CD14-positive monocyte (primary cell): Measurements from ENCODE around the gene PPBP. TPM values are rescaled to one million over a fixed set of nuclear protein-coding genes. Genes with fewer than 3 reads are reported as not detected.

Experiments used
- DNase-seq, 3 donors: peaks; one replicate each; pipeline ENCODE4 v3.0.0-alpha.2; 2011 to 2022
- H2AFZ ChIP-seq: 2 replicates; pipeline ENCODE4 v1.6.0; 2012; ENCODE audit warnings: mild to moderate bottlenecking, low read depth, low read length, inconsistent platforms; ENCODE audit not compliant: insufficient read depth, poor library complexity, severe bottlenecking
- H3K27ac ChIP-seq, 2 donors: 1 replicate in 1 of 2; 2 replicates in 1 of 2; pipeline ENCODE4 v1.5.1; 2012 to 2013; ENCODE audit warnings: low read length in 2 of 2, control low read depth in 1 of 2, inconsistent platforms in 1 of 2, low read depth in 1 of 2, mild to moderate bottlenecking in 1 of 2
- H3K27me3 ChIP-seq, 2 donors: one replicate each; pipeline versions ENCODE4 v1.6.0 to v1.6.1; 2011 to 2013; ENCODE audit warnings: low read length in 2 of 2; ENCODE audit not compliant: control insufficient read depth in 2 of 2, insufficient read depth in 2 of 2
- H3K36me3 ChIP-seq, 2 donors: replicated peaks in 1 of 2; 1 replicate in 1 of 2; 2 replicates in 1 of 2; pipeline versions ENCODE4 v1.5.1 to v1.6.1; 2012 to 2013; ENCODE audit warnings: low read length in 2 of 2, control low read depth in 1 of 2, inconsistent platforms in 1 of 2, mild to moderate bottlenecking in 1 of 2; ENCODE audit not compliant: insufficient read depth in 2 of 2, control insufficient read depth in 1 of 2
- H3K4me1 ChIP-seq, 2 donors: 1 replicate in 1 of 2; 2 replicates in 1 of 2; pipeline versions ENCODE4 v1.5.1 to v1.6.1; 2012 to 2013; ENCODE audit warnings: low read length in 2 of 2, control low read depth in 1 of 2, inconsistent platforms in 1 of 2, mild to moderate bottlenecking in 1 of 2, moderate library complexity in 1 of 2; ENCODE audit not compliant: insufficient read depth in 2 of 2, control insufficient read depth in 1 of 2
- H3K4me2 ChIP-seq: replicated peaks from 2 replicates; pipeline ENCODE3; 2012; ENCODE audit warnings: low read length, moderate library complexity, mild to moderate bottlenecking; ENCODE audit not compliant: poor library complexity, severe bottlenecking; ENCODE audit errors: extremely low read depth
- H3K4me3 ChIP-seq, 3 experiments: fragments of 200-600 bp in 1 of 3; sonication (generic) in 1 of 3; replicated peaks in 1 of 3; 1 replicate in 2 of 3; 2 replicates in 1 of 3; pipeline ENCODE4 v1.5.1; 2011 to 2013; ENCODE audit warnings: low read length in 3 of 3, mild to moderate bottlenecking in 3 of 3, control low read depth in 2 of 3, low read depth in 2 of 3, inconsistent platforms in 1 of 3, moderate library complexity in 1 of 3
- H3K79me2 ChIP-seq: 2 replicates; pipeline ENCODE4 v1.6.0; 2012; ENCODE audit warnings: mild to moderate bottlenecking, control low read depth, inconsistent platforms, low read length, moderate library complexity; ENCODE audit not compliant: insufficient read depth
- H3K9ac ChIP-seq: 2 replicates; pipeline ENCODE4 v1.6.0; 2017; ENCODE audit warnings: low read length, mild to moderate bottlenecking; ENCODE audit not compliant: insufficient read depth, poor library complexity, severe bottlenecking
- H3K9me3 ChIP-seq, 2 donors: replicated peaks in 1 of 2; 1 replicate in 1 of 2; 2 replicates in 1 of 2; pipeline versions ENCODE4 v1.5.1 to v1.6.1; 2012 to 2013; ENCODE audit warnings: low read length in 2 of 2, control low read depth in 1 of 2; ENCODE audit not compliant: control insufficient read depth in 1 of 2, insufficient read depth in 1 of 2
- H4K20me1 ChIP-seq: 2 replicates; pipeline ENCODE4 v1.6.0; 2012; ENCODE audit warnings: mild to moderate bottlenecking, low read length, control low read depth, moderate library complexity; ENCODE audit not compliant: insufficient read depth
- H3K27ac Mint-ChIP-seq, 7 donors: one replicate each; pipeline ENCODE4 v1.8.0; 2020; ENCODE audit warnings: mild to moderate bottlenecking in 7 of 7, mixed read lengths in 7 of 7, moderate library complexity in 6 of 7, inconsistent platforms in 2 of 7
- H3K27me3 Mint-ChIP-seq, 3 donors: one replicate each; pipeline ENCODE4 v1.8.0; 2021 to 2022; ENCODE audit warnings: low read depth in 3 of 3, mild to moderate bottlenecking in 3 of 3, mixed read lengths in 3 of 3, moderate library complexity in 3 of 3, inconsistent platforms in 1 of 3
- H3K36me3 Mint-ChIP-seq, 2 donors: one replicate each; pipeline ENCODE4 v1.8.0; 2020; ENCODE audit warnings: mixed read lengths in 2 of 2, inconsistent platforms in 1 of 2, mild to moderate bottlenecking in 1 of 2
- H3K4me1 Mint-ChIP-seq: one replicate; pipeline ENCODE4 v1.8.0; 2020; ENCODE audit warnings: mild to moderate bottlenecking, mixed read lengths
- H3K4me3 Mint-ChIP-seq, 2 donors: one replicate each; pipeline ENCODE4 v1.8.0; 2020; ENCODE audit warnings: mild to moderate bottlenecking in 2 of 2, mixed read lengths in 2 of 2, moderate library complexity in 1 of 2
- H3K9me3 Mint-ChIP-seq, 7 donors: one replicate each; pipeline ENCODE4 v1.8.0; 2020 to 2022; ENCODE audit warnings: mixed read lengths in 7 of 7, mild to moderate bottlenecking in 6 of 7, moderate library complexity in 6 of 7, inconsistent platforms in 2 of 7
- CTCF ChIP-seq: fragments of 200-600 bp; IDR thresholded peaks from one replicate; pipeline ENCODE4 v1.8.0; 2022; ENCODE audit warnings: antibody characterized with exemption, mild to moderate bottlenecking
- WGBS: methylation state at CpG from one replicate; pipeline ENCODE4 v1.1.5; 2013; ENCODE audit warnings: missing lambda C conversion rate; ENCODE audit not compliant: insufficient coverage; 5-methylcytosine and 5-hydroxymethylcytosine counted together
- intact Hi-C, 2 donors: fragments of 100-400 bp; cut with micrococcal nuclease; formaldehyde crosslinking; loops; one replicate each; pipeline versions ENCODE4 v1.15.0 to v1.15.1; 2023
- polyA plus RNA-seq, 3 donors: library from polyadenylated mRNA; depleted of rRNA in 1 of 3; unstranded in 2 of 3; stranded (reverse) in 1 of 3; fragments of 300-500 nt in 2 of 3; fragments of >200 nt in 1 of 3; fragmentation: Illumina TruSeq in 2 of 3; gene quantifications; 1 replicate in 2 of 3; 2 replicates in 1 of 3; pipeline ENCODE4 v1.2.3, GENCODE V29; 2012 to 2021

Gene PPBP
- polyA plus RNA-seq, 3 donors = 0.65 to 63.1 (median 16.3) TPM

GRCh38 chr4:73992050-73992449 lies 4.1 kb upstream of the PPBP start:
- H3K9me3 Mint-ChIP-seq = peaks cover 0 to 3% (median 0%) of the 10 kb centered on the region in 7 donors
- no peak overlapping the region for H3K27ac Mint-ChIP-seq
- peaks cover 2% of the 10 kb centered on the region for H3K4me1 Mint-ChIP-seq

GRCh38 chr4:73991742-73992000 lies 3.7 kb upstream of the PPBP start:
- peaks cover 2% of the 10 kb centered on the region for H3K4me1 Mint-ChIP-seq
- H3K4me3 ChIP-seq = no peak overlapping the region
- no peak overlapping the region for H3K9ac ChIP-seq
- no peak overlapping the region for H3K27ac Mint-ChIP-seq
- H3K27me3 Mint-ChIP-seq = peaks cover 2 to 5% (median 4%) of the 10 kb centered on the region in 3 donors
- WGBS = no CpG with 5 or more reads among the region's 1 CpG
- H3K36me3 Mint-ChIP-seq = no peaks in the 10 kb centered on the region
- H3K79me2 ChIP-seq = no peaks in the 10 kb centered on the region
- H3K36me3 ChIP-seq = no peaks in the 10 kb centered on the region
- intact Hi-C loops = no loop called here
- H3K27ac ChIP-seq = no peak overlapping the region
- no peaks in the 10 kb centered on the region for H4K20me1 ChIP-seq
- H3K4me1 ChIP-seq = no peaks in the 10 kb centered on the region
- H2AFZ ChIP-seq = no peak overlapping the region
- no peaks in the 10 kb centered on the region for H3K9me3 ChIP-seq
- no peak overlapping the region for H3K4me2 ChIP-seq
- H3K9me3 Mint-ChIP-seq = peaks cover 0 to 3% (median 0%) of the 10 kb centered on the region in 7 donors
- no peak overlapping the region for H3K4me3 Mint-ChIP-seq
- H3K27me3 ChIP-seq = peaks cover 0 to 2% of the 10 kb centered on the region in 2 donors
- DNase-seq = no peak
- no peak for TF ChIP-seq CTCF

More at GRCh38 chr4:73992050-73992449, 4.1 kb upstream of the PPBP start:
- Mint-ChIP-seq H3K4me3 (no peak overlapping the region), H3K27me3 (peaks cover 2 to 6% (median 5%) of the 10 kb centered on the region in 3 donors), H3K36me3 (no peaks in the 10 kb centered on the region)
- TF ChIP-seq CTCF = no peak
- Histone ChIP-seq H3K9me3 (no peaks in the 10 kb centered on the region), H3K27ac (no peak overlapping the region), H3K79me2 (no peaks in the 10 kb centered on the region), H3K4me3 (no peak overlapping the region), H2AFZ (no peak overlapping the region), H3K36me3 (no peaks in the 10 kb centered on the region), H4K20me1 (no peaks in the 10 kb centered on the region), H3K4me2 (no peak overlapping the region), H3K4me1 (no peaks in the 10 kb centered on the region), H3K27me3 (peaks cover 0 to 4% of the 10 kb centered on the region in 2 donors), H3K9ac (no peak overlapping the region)
- no peak for DNase-seq
- WGBS = no CpG with 5 or more reads among the region's 1 CpG
- intact Hi-C loops = no loop called here
